ENCODE data around the gene KNDC1. TPM values are rescaled to one million over a fixed set of nuclear protein-coding genes. Genes with fewer than 3 reads are reported as not detected.
A peak's percentile ranks its signal among the peaks of the same experiment; 100 is the strongest.

KNDC1 gene
- total and polyA plus RNA-seq, 2 of the 13 experiments (the other 11 are each of a cell fraction or from before 2014, with no cell fraction given): 0.69 TPM; not detected in 1

DNA sequence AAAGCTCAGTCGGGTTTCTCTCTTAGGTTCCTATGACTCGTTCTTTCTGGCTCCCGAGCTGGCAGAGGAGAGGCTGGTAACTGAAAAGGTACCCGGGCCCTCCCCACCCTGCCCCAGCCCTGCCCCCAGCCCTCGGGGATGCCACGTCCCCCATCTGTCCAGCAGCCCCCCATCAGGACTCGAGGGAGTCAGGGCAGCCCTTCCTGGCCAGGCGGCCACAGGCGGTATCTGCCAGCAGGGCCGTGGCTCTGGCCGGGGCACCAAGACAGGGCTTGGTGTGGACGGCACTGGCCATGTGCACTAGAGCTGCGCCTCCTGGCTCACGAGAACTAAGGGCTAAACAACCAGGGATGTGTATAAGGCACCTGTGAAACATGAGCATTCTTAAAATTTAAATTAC is 29.7 kb downstream of the KNDC1 start:
- no peak for FAIRE-seq
- in situ Hi-C loops (cut with HindIII; ENCODE audit: extremely low pct_ligation_motif_present, low pct_unique_long_range_greater_than_20kb): no loop called here
- no peak overlapping the region for H3K9ac ChIP-seq (ENCODE audit: insufficient read depth, low read depth, low read length)

More for the DNA sequence above, 29.7 kb downstream of the KNDC1 start:
- no peak overlapping the region for H2AFZ ChIP-seq (ENCODE audit: low read length)
- 19% methylated on average over 9 of the region's 14 CpGs for WGBS (ENCODE audit: low lambda C conversion rate)
- no peak overlapping the region for H3K27ac ChIP-seq (ENCODE audit: extremely low read length, insufficient read depth, low read length)
- no TSS peak for BruUV-seq (replicated peaks)
- ATAC-seq (0 out of 3 replicates have a peak, but pooled peaks have one; percentile 15), DNase-seq (ENCODE audit: low spot score) (no peak)
- no peaks in the 10 kb centered on the region for H4K20me1 ChIP-seq (ENCODE audit: insufficient read depth, low read length)
- intact Hi-C loops (cut with micrococcal nuclease; ENCODE audit: unreplicated experiment): no loop called here
- H3K9me3 ChIP-seq (ENCODE audit: low read length): no peaks in the 10 kb centered on the region
- H3K36me3 ChIP-seq (replicated peaks in 1 of 2; ENCODE audit: control insufficient read depth in 1 of 2, insufficient read depth in 2 of 2, low read length in 2 of 2): no peaks in the 10 kb centered on the region
- peaks cover 10% of the 10 kb centered on the region; the same call in 1 of the 2 replicates for H3K4me1 ChIP-seq (ENCODE audit: insufficient read depth, low read length)
- peaks cover 11 to 47% of the 10 kb centered on the region in 2 experiments; a peak in 4 of 5 replicates for H3K27me3 ChIP-seq (ENCODE audit: control insufficient read depth in 1 of 2, insufficient read depth in 2 of 2, low read length in 2 of 2)
- ChIA-PET POLR2A (no interaction called here), CTCF (ENCODE audit: low intra/inter-chr PET ratio, low total read pairs) (no interaction called here)
- TF ChIP-seq YEATS4 (CRISPR knock-in tag; IDR thresholded peaks at IDR 0.05; ENCODE audit: borderline replicate concordance): no peak
- TF ChIP-seq RBFOX2 (IDR thresholded peaks at IDR 0.05; ENCODE audit: low read depth, low read length): no peak
- TF ChIP-seq ZNF841 (CRISPR knock-in tag; IDR thresholded peaks at IDR 0.05; ENCODE audit: borderline replicate concordance): no peak
- TF ChIP-seq, protein P1, sequence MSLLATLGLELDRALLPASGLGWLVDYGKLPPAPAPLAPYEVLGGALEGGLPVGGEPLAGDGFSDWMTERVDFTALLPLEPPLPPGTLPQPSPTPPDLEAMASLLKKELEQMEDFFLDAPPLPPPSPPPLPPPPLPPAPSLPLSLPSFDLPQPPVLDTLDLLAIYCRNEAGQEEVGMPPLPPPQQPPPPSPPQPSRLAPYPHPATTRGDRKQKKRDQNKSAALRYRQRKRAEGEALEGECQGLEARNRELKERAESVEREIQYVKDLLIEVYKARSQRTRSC (CRISPR knock-in tag; IDR thresholded peaks at IDR 0.05; ENCODE audit: low read depth): no peak
- TF ChIP-seq ZBTB37 (CRISPR knock-in tag; IDR thresholded peaks at IDR 0.05): no peak
- no peak for TF ChIP-seq EED (CRISPR knock-in tag; IDR thresholded peaks at IDR 0.05)
- TF ChIP-seq CENPBD1 (CRISPR knock-in tag; IDR thresholded peaks at IDR 0.05; ENCODE audit: borderline replicate concordance, low read depth): no peak
- no peak for TF ChIP-seq TSC22D2 (CRISPR knock-in tag; IDR thresholded peaks at IDR 0.05; ENCODE audit: borderline replicate concordance)
- TF ChIP-seq ZC3H13 (CRISPR knock-in tag; IDR thresholded peaks at IDR 0.05): no peak
- no peak overlapping the region for H3K4me3 ChIP-seq (replicated peaks in 1 of 3; ENCODE audit: insufficient read depth in 1 of 3, low read depth in 2 of 3, low read length in 3 of 3)
- no peaks in the 10 kb centered on the region for H3K79me2 ChIP-seq (ENCODE audit: insufficient read depth, low read length)
- H3K4me2 ChIP-seq (ENCODE audit: low read depth, low read length): no peak overlapping the region

Data from HepG2 (cell line).